Fibroblast of villous mesenchyme (primary cell): ENCODE data around the gene GLRX. TPM values are rescaled to one million over a fixed set of nuclear protein-coding genes. Genes with fewer than 3 reads are reported as not detected.

Source experiments
- DNase-seq: peaks from one replicate; pipeline ENCODE4 v3.0.0-alpha.2; 2010; ENCODE audit warnings: low read depth
- H3K4me3 ChIP-seq: 2 replicates; pipeline ENCODE4 v1.5.1; 2011; ENCODE audit warnings: low read depth, mild to moderate bottlenecking, low read length
- CTCF ChIP-seq: IDR thresholded peaks from 2 replicates; pipeline ENCODE4 v1.5.1; 2012; ENCODE audit warnings: low read depth, mild to moderate bottlenecking, low read length; ENCODE audit not compliant: insufficient read depth
- total RNA-seq: library from RNA; depleted of rRNA; stranded (reverse); fragments of >200 nt; gene quantifications from 2 replicates; pipeline ENCODE4 v1.2.3, GENCODE V29; 2012

Gene GLRX
- total RNA-seq, 1 donor, result 437 TPM

GRCh38 chr5:95808013-95808685 is 14.4 kb downstream of the GLRX start:
- DNase-seq, result no peak
- no peak for TF ChIP-seq CTCF
- no peak overlapping the region for H3K4me3 ChIP-seq

GRCh38 chr5:95806687-95807086 is 15.8 kb downstream of the GLRX start:
- no peak for TF ChIP-seq CTCF
- no peak for DNase-seq
- H3K4me3 ChIP-seq, result no peak overlapping the region

GRCh38 chr5:95804736-95805539 is 17.6 kb downstream of the GLRX start:
- no peak for DNase-seq
- no peak overlapping the region for H3K4me3 ChIP-seq
- TF ChIP-seq CTCF, result no peak

GRCh38 chr5:95803271-95804148 is 19.0 kb downstream of the GLRX start:
- TF ChIP-seq CTCF, result no peak
- no peak for DNase-seq
- no peak overlapping the region for H3K4me3 ChIP-seq

- no peak overlapping the region for H3K4me3 ChIP-seq
- no peak for TF ChIP-seq CTCF
- DNase-seq, result no peak
Measured at GRCh38 chr5:95801961-95802360, 20.6 kb downstream of the GLRX start.

GRCh38 chr5:95801532-95801931 is 21.0 kb downstream of the GLRX start:
- no peak for DNase-seq
- H3K4me3 ChIP-seq, result no peak overlapping the region
- TF ChIP-seq CTCF, result no peak
